Liver (tissue), 9 donors: Measurements from ENCODE around the gene TBC1D16. TPM values are rescaled to one million over a fixed set of nuclear protein-coding genes. Genes with fewer than 3 reads are reported as not detected.

Experiments used
- DNase-seq: peaks from one replicate; pipeline ENCODE4 v3.0.0-alpha.2; 2017; ENCODE audit warnings: low spot score
- H3K27ac ChIP-seq, 2 donors: one replicate each; pipeline ENCODE4 v1.7.0; 2013; ENCODE audit warnings: inconsistent platforms in 2 of 2, low read length in 2 of 2, control low read depth in 1 of 2, low read depth in 1 of 2, mild to moderate bottlenecking in 1 of 2
- H3K27me3 ChIP-seq, 4 donors: one replicate each; pipeline versions ENCODE4 v1.6.1 to v1.7.0; 2013; ENCODE audit warnings: low read length in 3 of 4, inconsistent platforms in 1 of 4, mild to moderate bottlenecking in 1 of 4, moderate library complexity in 1 of 4; ENCODE audit not compliant: control insufficient read depth in 4 of 4, insufficient read depth in 4 of 4
- H3K36me3 ChIP-seq, 4 donors: one replicate each; pipeline versions ENCODE4 v1.6.1 to v1.7.0; 2013; ENCODE audit warnings: low read length in 3 of 4, mild to moderate bottlenecking in 3 of 4, low read depth in 1 of 4, moderate library complexity in 1 of 4; ENCODE audit not compliant: control insufficient read depth in 4 of 4, insufficient read depth in 3 of 4
- H3K4me1 ChIP-seq, 4 donors: one replicate each; pipeline versions ENCODE4 v1.6.1 to v1.7.0; 2013; ENCODE audit warnings: low read length in 3 of 4, mild to moderate bottlenecking in 3 of 4, moderate library complexity in 1 of 4; ENCODE audit not compliant: control insufficient read depth in 4 of 4, insufficient read depth in 4 of 4
- H3K4me3 ChIP-seq, 3 donors: one replicate each; pipeline versions ENCODE4 v1.6.1 to v1.7.0; 2013; ENCODE audit warnings: low read length in 3 of 3, control low read depth in 1 of 3, low read depth in 1 of 3, mild to moderate bottlenecking in 1 of 3
- H3K9ac ChIP-seq, 2 donors: one replicate each; pipeline ENCODE4 v1.7.0; 2013; ENCODE audit warnings: low read length in 2 of 2, mild to moderate bottlenecking in 2 of 2, moderate library complexity in 2 of 2, control low read depth in 1 of 2, low read depth in 1 of 2
- H3K9me3 ChIP-seq, 4 donors: one replicate each; pipeline versions ENCODE4 v1.6.1 to v1.7.0; 2013; ENCODE audit warnings: low read length in 3 of 4; ENCODE audit not compliant: control insufficient read depth in 4 of 4
- ATF3 ChIP-seq: IDR thresholded peaks from 2 replicates; pipeline ENCODE4 v1.6.1; 2016; ENCODE audit warnings: antibody characterized with exemption
- EGR1 ChIP-seq, 2 donors: IDR thresholded peaks; 2 replicates each; pipeline ENCODE4 v1.6.1; 2016 to 2018; ENCODE audit warnings: antibody characterized with exemption in 2 of 2, low read depth in 2 of 2
- FOXA2 ChIP-seq: IDR thresholded peaks from 2 replicates; pipeline ENCODE4 v1.6.1; 2016; ENCODE audit warnings: antibody characterized with exemption
- GABPA ChIP-seq, 2 donors: IDR thresholded peaks in 1 of 2; conservative IDR thresholded peaks in 1 of 2; 2 replicates each; pipeline ENCODE4 v1.6.1; 2016; ENCODE audit warnings: antibody characterized with exemption in 2 of 2, mild to moderate bottlenecking in 1 of 2, moderate library complexity in 1 of 2
- HNF4A ChIP-seq, 2 donors: conservative IDR thresholded peaks; 2 replicates each; pipeline ENCODE4 v1.6.1; 2016; ENCODE audit warnings: antibody characterized with exemption in 2 of 2, mild to moderate bottlenecking in 2 of 2
- JUND ChIP-seq, 2 donors: IDR thresholded peaks; 2 replicates each; pipeline ENCODE4 v1.6.1; 2016; ENCODE audit warnings: antibody characterized with exemption in 2 of 2
- MAX ChIP-seq: IDR thresholded peaks from 2 replicates; pipeline ENCODE4 v1.6.1; 2016; ENCODE audit warnings: antibody characterized with exemption
- RAD21 ChIP-seq, 2 donors: IDR thresholded peaks; 2 replicates each; pipeline ENCODE4 v1.6.1; 2016; ENCODE audit warnings: antibody characterized with exemption in 2 of 2, mild to moderate bottlenecking in 2 of 2
- REST ChIP-seq: IDR thresholded peaks from 2 replicates; pipeline ENCODE4 v1.6.1; 2016; ENCODE audit warnings: antibody characterized with exemption, mild to moderate bottlenecking
- RXRA ChIP-seq, 2 donors: IDR thresholded peaks; 2 replicates each; pipeline ENCODE4 v1.6.1; 2017 to 2018; ENCODE audit warnings: antibody characterized with exemption in 2 of 2, mild to moderate bottlenecking in 1 of 2
- SP1 ChIP-seq: IDR thresholded peaks from 2 replicates; pipeline ENCODE4 v1.6.1; 2018; ENCODE audit warnings: antibody characterized with exemption, mild to moderate bottlenecking
- TAF1 ChIP-seq: conservative IDR thresholded peaks from 2 replicates; pipeline ENCODE4 v1.6.1; 2016; ENCODE audit warnings: antibody characterized with exemption, mild to moderate bottlenecking
- WGBS: extraction: QIAGEN DNeasy Blood & Tissue Kit; methylation state at CpG from one replicate; pipeline ENCODE4 v1.1.7; 2013; 5-methylcytosine and 5-hydroxymethylcytosine counted together
- polyA plus RNA-seq, 2 donors: library from polyadenylated mRNA; stranded (reverse) in 1 of 2; unstranded in 1 of 2; fragments of 200-250 nt in 1 of 2; fragments of >200 nt in 1 of 2; fragmentation: Nextera tagmentation in 1 of 2; extraction: Ambion mirVana in 1 of 2; gene quantifications; one replicate each; pipeline versions ENCODE4 v1.2.1 to v1.2.3, GENCODE V29; 2013 to 2015
- total RNA-seq, 2 donors: library from RNA; depleted of rRNA; stranded (reverse); fragments of >200 nt; gene quantifications; one replicate each; pipeline ENCODE4 v1.2.3, GENCODE V29; 2014
- donor health status: healthy.
- donor health status: healthy.
- donor health status: healthy.
- donor health status: healthy.
- donor health status: healthy.

Gene TBC1D16
- total and polyA plus RNA-seq, 4 donors: 3.4 to 29.5 (median 4.7) TPM

- H3K27ac ChIP-seq: no peak overlapping the region
- no peak overlapping the region for H3K4me3 ChIP-seq
- H3K36me3 ChIP-seq: peaks cover 3 to 7% (median 3%) of the 10 kb centered on the region in 4 donors
- H3K27me3 ChIP-seq: no peaks in the 10 kb centered on the region
- H3K9ac ChIP-seq: no peak overlapping the region
- no peaks in the 10 kb centered on the region for H3K9me3 ChIP-seq
- TF ChIP-seq HNF4A (conservative IDR thresholded peaks at IDR 0.05) (no peak), ATF3 (no peak), GABPA (IDR thresholded peaks at IDR 0.05 in 1 of 2, conservative IDR thresholded peaks at IDR 0.05 in 1 of 2) (no peak), REST (no peak), RAD21 (IDR thresholded peaks at IDR 0.05) (no peak), MAX (no peak), RXRA (IDR thresholded peaks at IDR 0.05) (no peak), FOXA2 (no peak), TAF1 (no peak)
- DNase-seq: no peak
- 94% methylated on average over 13 of the region's 13 CpGs for WGBS
- peaks cover 0 to 2% (median 1%) of the 10 kb centered on the region in 4 donors for H3K4me1 ChIP-seq
Observed at GRCh38 chr17:79938336-79939093, 97.2 kb downstream of the TBC1D16 start.

GRCh38 chr17:79937391-79938335, 98.0 kb downstream of the TBC1D16 start:
- no peak for TF ChIP-seq GABPA (IDR thresholded peaks at IDR 0.05 in 1 of 2, conservative IDR thresholded peaks at IDR 0.05 in 1 of 2)
- TF ChIP-seq JUND (IDR thresholded peaks at IDR 0.05): no peak
- TF ChIP-seq EGR1 (IDR thresholded peaks at IDR 0.05; ENCODE audit: low read depth in 2 of 2): no peak
- no peak for TF ChIP-seq SP1
- no peaks in the 10 kb centered on the region for H3K27me3 ChIP-seq
- H3K4me1 ChIP-seq: peaks cover 0 to 2% (median under 1%) of the 10 kb centered on the region in 4 donors
- H3K36me3 ChIP-seq: peaks cover 3 to 7% (median 3%) of the 10 kb centered on the region in 4 donors
- H3K9ac ChIP-seq: no peak overlapping the region
- no peak for DNase-seq
- no peak overlapping the region for H3K27ac ChIP-seq
- 88% methylated on average over 37 of the region's 37 CpGs for WGBS
- H3K9me3 ChIP-seq: no peaks in the 10 kb centered on the region
- no peak overlapping the region for H3K4me3 ChIP-seq
